NCI-H1930 (cell line): ENCODE measurements around the gene IL1R2.

ENCODE experiments used
- DNase-seq, 2 experiments: peaks; one replicate each; lab custom pipeline; 2025; lab: John Stamatoyannopoulos, UW

The IL1R2 gene

DNA sequence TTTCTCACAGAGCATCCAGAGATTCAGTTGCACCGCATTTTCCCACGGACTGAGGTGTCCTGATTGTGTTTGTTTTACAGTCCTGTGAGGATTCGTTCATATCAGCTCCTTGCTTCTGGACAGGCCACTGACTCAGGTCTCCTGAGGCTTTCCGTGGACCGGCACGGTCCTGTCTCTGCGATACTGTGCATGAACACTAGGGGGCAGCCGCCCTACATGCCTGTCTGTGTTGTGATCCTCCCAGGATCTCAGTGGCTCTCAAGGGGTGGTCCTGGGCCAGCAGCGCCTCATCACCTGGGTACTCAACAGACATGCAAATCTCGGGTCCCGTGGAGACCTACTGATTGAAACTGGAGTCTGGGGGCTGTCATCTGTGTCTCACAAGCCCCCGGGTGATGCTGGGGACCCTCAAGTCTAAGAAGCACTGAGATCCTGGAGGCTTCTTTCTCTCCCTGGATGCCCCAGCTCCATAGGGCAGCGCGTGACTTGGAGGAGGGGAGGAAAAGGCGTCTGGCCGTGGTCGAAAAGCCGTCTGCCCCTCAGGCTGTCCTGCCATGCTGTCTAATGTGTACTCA is 28.9 kb downstream of the IL1R2 start:
- DNase-seq, result peak; percentile 36 to 58

DNA sequence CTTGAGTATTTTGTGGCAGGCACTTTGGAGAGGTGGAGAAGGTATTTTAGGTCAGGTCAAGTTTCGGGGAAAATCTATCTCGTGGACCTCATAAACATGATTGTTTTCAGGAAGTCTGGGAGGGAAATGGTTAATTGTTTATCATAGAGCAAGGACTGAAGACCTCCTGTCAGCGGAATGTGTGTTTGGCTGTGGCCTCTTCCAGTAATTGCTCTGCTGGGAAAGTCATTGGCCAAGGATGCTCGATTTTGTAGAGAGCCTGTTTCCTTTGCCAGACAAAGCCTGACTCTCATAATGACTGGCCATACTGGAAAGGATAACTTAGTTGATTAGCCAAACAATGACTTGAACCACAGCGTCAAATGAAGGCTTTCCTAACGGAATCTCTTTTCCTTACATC is 30.0 kb downstream of the IL1R2 start:
- no peak for DNase-seq

DNA sequence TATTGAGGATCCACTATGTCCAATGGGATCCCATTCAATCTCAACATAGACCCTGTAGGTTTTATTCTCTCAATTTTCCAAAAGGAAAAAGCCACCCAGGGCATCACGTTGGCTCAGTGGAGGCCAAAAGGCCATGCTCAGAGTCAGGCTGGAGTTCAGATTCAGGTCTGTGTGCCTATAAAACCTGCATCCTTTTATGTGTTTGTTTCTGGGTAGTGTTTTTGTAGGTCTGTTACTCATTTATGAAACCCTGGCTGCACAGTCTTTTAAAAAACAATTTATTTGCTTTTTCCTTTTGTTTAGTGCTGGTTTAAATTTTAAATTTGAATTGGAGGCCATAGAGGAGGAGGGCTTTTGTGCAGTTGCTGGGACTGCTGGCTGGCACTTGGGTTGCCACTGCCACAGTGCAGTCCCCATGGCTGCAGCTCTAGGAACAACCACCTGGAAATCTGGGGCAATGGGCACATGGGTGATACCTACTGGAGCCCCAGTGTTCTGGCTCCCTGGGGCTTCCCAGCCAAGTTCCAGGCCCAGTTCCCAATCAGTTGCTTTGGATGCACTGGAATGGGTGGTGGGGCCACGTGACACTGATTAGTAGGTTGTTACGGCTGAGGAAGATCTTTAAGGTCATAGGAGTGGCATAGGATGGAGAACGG is 31.3 kb downstream of the IL1R2 start:
- DNase-seq, result no peak

DNA sequence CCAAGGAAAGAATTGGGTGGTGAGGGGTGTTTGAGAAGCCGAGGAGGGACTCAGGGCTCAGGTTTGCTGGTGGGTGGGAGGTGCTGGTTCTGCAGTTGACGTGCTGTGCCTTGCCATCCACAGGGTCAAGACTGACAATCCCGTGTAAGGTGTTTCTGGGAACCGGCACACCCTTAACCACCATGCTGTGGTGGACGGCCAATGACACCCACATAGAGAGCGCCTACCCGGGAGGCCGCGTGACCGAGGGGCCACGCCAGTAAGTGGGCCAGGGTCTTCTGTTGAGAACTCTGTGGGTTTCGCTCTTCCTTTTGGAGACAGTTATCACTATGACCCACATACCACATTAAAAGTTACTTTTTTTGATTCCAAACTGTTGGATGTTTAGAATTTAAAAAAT is 32.6 kb downstream of the IL1R2 start:
- no peak for DNase-seq

DNA sequence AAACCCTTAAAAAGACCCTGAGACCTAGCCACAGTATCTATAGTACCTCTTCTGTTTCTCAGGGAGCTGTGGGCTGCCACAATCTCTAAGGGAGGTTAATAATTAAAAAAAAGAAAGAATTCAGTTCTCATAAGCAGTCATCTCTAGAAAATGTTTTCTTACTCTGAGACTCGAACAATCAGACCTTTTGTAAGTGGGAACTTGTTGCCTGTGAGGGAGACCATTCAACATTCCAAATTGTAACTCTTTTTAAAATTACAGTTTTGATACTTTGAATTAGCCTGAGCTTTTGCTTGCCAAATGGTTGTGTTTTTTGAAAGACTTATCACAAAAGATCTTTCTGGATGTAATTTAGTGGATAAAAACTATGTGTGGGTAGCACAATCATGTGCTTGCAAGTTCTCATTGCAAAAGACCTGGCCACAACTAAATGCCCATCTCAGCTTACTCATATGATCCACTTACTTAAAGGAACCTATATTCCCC is 33.3 kb downstream of the IL1R2 start:
- no peak for DNase-seq

DNA sequence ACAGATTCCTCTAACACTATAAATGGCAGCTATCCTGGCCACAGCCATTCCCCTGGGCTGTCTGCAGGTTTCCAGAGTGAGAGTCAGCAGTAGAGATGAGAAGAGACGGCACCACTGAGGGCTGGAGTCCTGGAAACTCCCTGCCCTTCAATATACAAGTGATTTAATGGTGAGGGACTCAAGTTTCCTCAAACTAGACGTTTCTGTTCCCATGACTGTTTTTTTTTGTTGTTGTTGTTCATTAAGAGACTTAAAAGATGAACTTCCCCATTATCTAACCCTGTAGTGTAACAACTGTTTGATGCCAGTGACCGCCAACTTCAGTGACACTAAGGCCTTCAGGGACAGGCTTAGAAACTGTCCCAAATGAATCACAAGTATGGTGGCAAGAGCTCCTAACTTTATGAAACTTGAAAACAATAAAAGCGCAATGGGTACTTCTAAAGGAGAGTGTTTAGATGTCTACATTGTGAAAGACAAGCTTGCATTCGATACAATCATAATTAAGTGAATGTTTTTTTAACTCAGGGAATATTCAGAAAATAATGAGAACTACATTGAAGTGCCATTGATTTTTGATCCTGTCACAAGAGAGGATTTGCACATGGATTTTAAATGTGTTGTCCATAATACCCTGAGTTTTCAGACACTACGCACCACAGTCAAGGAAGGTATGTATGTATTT is 34.0 kb downstream of the IL1R2 start:
- DNase-seq, result no peak

DNA sequence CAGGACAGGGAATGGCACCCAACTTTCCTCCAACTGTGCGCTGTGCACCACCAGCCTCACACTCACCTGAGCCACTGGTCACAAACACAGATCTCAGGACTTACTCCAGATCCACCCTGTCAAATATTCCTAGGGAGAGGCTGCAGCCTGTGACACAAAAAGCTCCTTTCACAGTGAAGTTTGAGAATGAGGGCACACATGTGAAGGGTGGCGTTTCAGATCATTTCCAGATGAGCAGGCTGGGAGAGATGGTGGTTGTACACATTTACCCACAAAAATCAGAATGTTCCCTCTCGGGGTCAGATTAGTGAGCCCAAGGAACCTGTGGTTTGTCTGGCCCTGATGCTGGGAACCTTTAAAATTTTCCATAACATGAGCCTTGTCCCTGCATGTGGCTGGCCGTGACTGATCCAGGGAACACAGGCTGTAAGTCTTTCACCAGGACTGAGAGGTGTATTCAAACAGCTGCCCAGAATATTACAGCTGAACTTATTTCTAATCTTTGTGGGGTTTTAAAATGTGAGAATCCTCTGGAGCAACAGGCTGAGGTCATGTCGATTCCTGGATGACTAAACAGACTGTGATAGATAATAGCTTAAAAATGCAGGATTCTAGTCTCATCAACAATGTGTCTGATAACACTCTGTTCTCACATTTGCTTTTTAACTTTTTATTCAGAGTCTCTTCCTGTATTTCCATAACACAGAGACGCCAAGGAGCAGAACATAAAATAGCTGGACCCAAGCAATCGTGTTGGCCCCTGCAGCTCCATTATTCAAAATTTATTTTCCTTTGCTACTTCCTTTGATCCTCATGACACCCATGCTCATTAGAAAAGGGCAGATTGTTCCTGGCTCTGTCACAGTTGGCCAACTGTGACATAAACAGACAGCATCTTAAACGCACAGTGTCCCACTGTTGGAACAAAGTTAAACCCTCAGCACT is 35.5 kb downstream of the IL1R2 start:
- DNase-seq, result no peak

DNA sequence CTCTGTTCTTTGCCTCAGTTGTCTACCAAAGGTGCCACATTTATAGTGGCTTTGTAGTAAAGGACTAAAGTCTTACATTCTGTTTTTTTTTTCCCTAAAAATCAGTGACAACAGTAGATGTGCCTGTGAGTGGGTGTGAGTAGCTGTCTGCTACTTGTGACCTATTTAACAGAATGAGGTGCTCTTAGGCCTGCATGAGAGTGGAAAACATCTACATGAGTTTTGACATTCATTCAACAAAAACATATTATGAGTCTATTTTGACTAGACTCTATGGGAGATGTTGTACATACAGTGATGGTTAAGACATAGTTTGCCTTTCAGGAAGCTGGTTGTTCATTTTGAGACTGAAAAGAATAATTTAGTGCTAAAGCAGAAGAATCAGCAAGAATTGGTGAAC is 36.7 kb downstream of the IL1R2 start:
- no peak for DNase-seq

DNA sequence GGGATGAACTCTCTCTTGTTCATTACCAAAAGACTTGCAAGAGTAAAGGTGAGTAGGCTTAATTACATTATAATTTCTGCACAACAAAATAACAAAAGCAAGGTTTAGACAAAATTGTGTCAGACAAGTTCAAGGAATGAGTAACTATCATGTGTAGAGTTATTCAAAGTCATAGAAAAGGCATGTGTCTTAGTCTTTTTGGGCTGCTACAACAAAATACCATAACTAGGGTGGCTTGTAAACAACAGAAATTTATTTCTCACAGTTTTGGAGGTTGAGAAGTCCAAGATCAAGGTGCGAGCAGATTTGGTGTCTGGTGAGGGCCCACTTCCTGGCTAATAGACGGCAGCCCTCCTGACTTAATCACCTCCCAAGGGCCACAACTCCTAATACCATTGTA is 37.6 kb downstream of the IL1R2 start:
- no peak for DNase-seq

DNA sequence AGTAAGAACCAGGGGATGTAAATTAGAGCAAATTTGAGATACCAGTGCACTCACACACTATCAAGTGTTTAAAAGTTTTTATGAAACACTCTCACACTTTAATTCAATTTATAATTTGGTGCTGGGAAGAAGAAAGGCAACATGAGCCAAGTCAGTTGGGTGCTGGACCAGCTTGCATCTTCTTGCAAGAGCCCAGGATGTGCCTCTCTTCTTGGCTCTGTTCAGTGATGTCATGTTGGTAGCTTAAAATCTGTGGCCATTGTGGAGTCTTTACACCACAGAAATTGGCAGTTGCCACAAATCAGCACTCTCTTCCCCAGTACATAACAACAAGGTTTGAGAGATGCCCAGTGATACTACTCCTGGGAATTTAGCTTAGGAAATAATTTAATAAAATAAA is 38.2 kb downstream of the IL1R2 start:
- DNase-seq, result no peak

DNA sequence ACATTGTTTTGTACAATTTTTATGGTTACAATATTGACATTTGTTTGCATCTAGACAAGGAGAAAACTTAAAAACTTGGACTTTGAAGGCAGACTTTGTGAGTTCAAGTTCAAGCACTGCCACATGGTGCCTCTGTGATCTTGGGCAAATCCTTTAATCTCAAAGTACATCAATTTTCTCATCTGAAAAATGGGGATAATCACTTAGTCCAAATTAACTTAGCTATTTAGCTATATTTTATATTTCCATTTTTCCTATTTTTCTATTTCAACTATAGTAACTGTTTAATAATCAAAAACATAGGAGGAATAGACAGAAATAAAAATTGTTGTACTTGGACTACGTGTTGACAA is 38.7 kb downstream of the IL1R2 start:
- DNase-seq, result no peak

DNA sequence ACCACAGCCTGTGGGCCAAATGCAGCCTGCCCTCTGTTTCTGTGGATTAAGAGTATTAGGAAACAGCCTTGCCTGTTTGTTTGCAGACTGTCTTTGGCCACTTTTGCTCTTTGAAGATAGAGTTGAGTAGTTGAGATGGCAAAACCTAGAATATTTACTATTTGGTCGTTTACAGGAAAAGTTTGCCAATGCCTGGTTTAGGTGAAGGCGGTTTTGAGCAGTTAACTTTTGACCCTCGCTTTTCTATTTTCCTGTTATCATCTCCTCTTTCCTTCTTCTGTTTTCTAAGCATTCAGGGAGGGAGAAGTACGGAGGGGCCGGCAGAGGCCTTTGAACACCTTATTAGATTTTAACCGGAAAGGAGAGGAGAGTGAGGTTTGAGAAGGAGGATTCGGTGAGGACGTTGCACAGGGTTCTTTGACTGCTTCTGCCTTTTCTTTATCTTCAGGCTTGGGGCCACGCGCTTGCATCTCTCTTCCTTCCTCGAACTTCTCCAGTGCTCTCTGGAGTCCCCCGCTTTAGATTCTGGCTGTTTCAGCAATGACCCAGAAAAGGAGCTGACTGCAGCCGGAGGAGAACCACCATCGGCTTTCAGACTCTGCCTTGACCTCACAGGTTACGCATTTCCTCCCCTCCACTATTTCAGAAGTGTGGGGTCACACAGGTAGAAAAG is 39.2 kb downstream of the IL1R2 start:
- no peak for DNase-seq

DNA sequence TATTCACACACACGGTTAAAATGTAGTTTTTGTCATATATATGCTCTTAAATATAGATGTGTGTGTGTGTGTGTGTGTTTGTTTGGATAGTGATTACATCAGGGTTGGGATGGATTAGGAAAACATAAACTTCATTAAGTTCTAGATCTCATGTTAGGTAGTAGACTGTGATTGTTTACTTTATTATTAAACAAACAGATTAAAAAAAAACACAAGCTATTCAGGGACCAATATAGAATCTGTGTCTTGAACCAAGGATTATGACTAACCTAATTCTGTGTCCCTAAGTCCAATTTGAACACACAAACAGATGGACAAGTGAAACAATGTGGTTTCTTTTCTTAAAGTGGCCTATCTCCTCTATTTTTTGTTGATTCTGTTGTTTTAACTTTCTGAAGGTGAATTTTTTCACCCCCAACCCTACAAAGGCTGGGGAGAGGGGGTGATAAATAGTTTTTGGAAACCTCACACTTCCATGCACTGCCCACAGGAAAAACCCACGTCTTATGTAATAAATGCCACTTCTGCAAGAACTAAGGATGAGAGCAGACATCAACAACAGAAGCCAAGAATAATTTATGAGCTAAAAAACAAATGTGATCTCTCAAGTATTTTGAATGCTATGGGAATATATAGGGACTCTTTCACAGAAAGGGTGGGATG is 40.7 kb downstream of the IL1R2 start:
- no peak for DNase-seq

DNA sequence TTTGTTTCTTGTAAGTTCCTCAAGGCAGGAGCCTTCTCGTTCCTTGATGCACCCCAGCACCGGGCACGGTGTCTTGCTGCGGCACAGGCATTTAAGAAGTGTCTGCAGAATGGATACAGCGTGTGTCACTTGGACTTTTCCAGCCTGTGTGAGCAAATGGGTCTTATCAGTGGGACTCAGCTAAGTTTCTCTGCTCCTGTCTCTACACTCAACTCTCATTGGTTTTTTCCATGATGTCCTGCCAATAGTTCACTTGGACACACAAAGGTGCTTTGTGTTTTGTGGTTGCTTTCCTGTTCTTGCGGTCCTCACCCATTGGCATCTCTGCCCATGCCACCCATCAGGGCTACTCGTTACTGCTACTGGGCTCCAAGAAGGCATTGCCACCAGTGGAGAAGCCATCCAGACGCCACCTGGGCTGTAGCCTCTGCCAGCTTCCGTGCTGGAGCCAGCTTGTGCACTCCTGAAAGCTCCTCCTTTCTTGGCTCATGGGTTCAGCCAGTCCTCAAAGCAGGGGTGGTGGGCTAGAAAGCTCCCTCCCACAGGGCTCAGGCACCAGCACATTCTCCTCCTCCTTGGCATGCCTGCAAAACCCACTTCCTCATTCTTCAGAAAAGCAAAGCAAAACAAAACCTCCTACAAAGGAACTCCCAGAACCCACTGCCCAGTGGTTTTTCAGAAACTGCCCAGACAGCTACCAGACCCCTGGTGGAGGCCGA is 41.4 kb downstream of the IL1R2 start:
- DNase-seq, result no peak

DNA sequence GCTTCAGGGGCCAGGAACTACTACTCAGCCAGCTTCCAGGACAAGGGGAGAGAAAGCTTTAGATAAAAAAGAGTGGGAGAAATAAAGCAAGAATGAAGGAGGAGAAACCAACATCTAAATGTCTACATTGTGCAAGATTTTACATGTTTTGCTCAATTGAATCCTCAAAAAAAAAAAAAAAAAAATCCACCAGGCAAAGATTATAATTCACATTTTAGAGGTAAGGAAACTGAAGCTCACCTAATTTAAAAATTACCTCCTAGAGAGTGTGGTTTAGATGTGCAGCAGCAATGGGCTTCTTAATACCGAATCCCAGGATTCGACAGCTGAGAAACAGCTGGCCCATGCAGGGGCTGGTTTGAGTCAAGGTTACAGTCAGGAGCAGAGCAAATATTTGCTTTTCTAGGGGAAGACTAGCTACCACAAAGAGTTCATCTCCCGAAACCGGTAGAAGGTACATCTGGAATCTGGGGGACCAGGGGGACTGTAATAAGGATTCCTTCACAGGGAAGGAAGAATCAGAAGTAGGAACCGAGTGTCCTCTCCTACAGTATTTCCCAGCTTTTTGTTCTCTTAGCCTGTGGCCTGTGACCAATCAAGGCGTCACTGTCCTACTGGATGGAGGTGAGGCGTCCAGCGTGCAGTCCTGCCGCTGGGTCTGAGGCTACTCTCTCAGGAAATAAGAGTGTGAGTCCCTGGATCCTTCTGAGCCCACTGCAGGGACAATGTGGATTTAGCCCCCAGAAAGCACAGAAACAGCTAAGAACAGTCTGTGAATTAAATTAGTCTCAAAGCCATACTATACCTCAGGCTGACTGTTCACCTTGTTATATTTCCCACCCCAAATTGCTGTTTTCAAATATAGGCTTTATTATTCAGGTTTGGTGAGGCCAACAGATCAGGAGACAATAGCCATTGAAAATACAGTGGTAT is 42.3 kb downstream of the IL1R2 start:
- DNase-seq, result no peak

DNA sequence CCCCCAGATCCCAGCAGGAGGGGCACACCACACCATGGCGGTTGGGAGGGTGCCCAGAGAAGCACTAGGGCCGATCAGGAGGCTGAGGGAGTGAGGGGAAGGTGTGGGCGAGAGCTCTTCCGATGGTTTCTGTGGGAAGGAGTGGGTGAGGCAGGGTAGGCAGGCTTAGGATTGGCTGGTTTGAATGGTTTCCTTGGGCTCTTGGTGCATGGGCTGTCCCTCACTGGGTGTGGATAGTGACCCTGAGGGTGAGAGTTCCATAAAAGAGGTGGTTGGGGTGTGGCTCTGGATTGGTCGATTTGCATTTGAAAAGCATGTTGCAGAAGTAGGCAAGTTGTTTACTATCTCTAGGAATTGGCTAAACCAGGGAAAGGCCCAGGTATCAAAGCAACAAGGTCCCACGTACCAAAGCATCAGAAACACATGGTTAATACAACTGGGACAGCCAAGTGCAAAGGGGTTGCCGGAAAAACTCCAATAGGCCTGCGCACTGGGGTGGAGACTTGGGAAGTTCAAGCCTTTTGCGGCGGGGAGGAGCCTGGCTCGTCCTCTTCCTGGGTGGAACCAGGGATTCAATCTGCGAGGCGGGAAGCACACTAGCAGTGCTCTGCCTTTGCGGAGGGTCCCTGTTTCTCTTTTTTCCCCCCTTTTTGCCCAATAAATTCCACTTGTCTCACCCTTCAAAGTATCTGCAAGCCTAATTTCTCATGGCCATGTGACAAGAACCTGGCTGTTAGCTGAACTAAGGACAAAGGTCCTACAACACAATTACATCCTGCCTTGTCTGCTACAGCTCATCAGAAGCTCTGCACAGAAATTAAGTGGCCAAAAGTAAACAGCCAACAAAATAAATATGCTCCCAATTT is 43.2 kb downstream of the IL1R2 start:
- DNase-seq, result no peak

DNA sequence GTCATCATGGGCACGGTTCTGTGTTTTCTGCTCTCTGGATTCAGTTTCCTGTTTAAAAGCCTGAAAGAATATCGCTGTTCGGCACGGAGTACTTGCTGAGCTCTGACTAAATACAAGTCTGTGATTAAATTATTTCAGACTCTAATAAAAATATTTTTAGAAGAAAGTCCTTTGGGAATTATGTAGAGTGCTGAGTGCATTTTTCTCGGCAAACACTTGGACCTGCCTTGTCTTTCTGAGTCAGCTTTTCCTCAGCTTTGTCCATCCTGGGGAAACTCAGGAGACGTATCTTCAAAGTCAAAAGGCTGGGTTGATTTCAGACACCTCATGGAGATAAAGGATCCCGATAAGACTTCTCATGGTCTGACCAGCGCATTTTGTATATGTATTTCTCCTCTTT is 45.9 kb downstream of the IL1R2 start:
- DNase-seq, result no peak

DNA sequence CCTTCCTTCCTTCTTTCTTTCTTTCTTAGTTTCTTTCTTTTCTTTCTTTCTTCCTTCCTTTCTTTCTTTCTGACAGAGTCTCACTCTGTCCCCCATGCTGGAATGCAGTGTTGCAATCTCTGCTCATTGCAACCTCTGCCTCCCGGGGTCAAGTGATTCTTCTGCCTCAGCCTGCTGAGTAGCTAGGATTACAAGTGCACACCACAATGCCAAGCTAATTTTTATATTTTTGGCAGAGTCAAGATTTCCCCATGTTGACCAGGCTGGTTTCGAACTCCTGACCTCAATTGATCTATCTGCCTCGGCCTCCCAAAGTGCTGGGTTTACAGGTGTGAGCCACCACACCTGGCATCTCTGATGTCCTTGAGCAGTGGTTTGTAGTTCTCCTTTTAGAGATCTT is 48.5 kb downstream of the IL1R2 start:
- DNase-seq, result no peak

DNA sequence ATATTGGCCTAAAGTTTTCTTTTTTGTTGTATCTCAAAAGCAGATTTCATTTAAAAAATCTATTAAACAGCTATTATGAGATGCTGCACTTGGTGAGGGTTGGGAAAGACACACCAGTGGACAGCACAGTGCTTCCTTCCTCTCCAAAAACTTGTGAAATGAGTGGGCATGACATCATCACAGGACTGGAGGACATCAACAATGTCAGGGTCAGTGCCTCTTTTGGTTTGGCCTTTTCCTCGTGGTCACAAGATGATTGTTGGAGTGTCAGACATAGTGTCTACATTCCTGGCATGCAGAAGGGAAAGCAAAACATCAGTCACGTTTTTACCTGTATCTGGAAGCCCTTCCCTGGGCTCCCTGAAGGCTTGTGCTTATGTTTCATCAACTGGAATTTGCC is 49.6 kb downstream of the IL1R2 start:
- DNase-seq, result no peak
